NCI-H2081 (cell line): Measurements from ENCODE around the gene ZBTB49.
"Not testable (repeated sequence)": the region's sequence is repeated elsewhere in the genome, so short reads cannot be mapped to it uniquely, and the experiment has no call there.

Experiments
- DNase-seq, 2 experiments: peaks; one replicate each; lab custom pipeline; 2025; lab: John Stamatoyannopoulos, UW

Gene ZBTB49, protein sequence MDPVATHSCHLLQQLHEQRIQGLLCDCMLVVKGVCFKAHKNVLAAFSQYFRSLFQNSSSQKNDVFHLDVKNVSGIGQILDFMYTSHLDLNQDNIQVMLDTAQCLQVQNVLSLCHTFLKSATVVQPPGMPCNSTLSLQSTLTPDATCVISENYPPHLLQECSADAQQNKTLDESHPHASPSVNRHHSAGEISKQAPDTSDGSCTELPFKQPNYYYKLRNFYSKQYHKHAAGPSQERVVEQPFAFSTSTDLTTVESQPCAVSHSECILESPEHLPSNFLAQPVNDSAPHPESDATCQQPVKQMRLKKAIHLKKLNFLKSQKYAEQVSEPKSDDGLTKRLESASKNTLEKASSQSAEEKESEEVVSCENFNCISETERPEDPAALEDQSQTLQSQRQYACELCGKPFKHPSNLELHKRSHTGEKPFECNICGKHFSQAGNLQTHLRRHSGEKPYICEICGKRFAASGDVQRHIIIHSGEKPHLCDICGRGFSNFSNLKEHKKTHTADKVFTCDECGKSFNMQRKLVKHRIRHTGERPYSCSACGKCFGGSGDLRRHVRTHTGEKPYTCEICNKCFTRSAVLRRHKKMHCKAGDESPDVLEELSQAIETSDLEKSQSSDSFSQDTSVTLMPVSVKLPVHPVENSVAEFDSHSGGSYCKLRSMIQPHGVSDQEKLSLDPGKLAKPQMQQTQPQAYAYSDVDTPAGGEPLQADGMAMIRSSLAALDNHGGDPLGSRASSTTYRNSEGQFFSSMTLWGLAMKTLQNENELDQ

DNA sequence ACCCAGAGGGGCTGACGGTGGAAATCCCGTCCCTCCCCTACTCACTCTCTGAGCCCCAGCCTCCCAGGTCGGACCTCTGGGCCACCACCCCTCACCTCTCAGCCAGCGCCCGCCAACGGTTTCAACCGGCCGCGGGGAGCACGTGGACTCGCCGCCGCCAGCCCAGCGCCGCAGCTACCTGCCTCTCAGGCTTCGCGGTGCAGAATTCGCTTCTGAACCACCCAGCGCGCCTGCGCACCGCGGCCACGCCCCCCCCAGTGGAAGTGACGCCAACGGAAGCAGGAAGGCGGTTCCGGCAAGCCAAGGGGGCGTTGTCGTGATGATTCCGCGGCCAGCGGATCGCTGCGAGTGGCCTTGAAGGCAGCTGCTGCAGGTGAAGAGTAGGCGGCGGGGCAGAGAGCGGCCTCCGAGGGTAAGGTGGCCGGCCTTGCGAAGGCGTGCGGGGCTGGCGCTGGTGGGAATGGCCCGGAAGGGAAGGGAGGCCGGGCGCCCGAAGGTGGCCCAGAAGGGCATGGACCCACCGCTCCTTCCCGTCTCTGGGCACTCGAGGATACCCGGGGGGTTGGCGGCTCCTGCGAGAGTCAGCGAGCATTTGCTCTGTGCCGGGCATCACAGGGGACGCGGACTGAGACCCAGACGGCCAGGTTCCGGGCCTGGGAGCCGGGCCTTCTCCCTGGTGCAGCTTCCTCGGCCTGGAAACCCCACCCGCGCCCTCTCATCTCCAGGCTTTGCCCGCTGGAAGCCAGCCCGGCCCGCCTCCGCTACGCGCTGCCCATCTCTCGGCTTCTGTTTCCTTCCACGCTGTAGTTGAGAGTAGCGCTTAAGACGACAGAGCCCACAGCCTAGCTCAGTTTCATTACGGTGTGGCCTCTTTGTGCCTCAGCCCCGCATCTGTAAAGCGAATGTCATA lies at the start of gene ZBTB49, which contains the start of gene LYAR:
ZBTB49 (plus strand) TSS at position 311 of the 910 bp plus-strand sequence. CDS start 9,695 bp downstream, outside the sequence.
LYAR (minus strand) TSS at position 214 of the 910 bp plus-strand sequence. CDS start 6,412 bp downstream, outside the sequence.
- DNase-seq, result peak; percentile 91 to 93

DNA sequence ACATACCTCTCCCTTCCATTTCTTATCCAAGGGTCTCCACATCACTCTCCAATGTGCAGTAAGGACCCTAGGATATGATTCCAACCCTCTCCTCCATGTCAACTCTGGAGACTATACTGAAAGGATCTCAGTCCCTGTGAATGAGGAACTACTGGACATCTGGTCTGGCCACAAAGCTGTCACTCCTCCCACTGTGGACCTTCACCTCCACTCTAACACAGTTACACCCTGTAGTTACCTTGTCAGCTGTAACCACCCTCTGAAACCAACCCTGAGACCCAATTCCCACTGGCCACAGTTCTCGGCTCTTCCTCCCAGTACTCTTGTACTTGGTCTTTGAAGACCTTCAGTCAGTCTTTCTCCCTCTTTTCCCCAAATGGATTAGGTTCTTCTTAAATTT lies 44.9 kb upstream of the ZBTB49 start:
- no peak for DNase-seq

DNA sequence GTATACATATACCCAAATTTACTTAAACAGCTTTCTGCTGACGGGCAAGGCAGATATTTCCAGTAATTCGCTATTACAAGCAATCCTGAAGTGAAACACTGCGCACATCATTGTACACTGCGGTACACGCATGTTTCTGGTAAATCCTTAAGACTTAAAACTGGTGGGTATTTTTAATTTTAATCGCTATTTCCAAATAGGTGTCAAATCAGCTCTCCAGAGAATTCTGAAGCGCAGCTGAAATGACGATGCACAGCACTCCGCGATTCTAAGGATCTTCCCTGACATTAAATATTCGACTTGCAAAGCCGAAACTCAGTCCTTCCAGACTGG lies 42.4 kb upstream of the ZBTB49 start:
- DNase-seq, result no peak

- DNase-seq, result peak; percentile 88 to 95
These were observed 41.8 kb upstream of the ZBTB49 start, which contains the start of gene TMEM128 for GRCh38 chr4:4248029-4248884. TSS of gene TMEM128 (minus strand) at chr4:4248223. CDS start at chr4:4248202, 21 bp downstream.

DNA sequence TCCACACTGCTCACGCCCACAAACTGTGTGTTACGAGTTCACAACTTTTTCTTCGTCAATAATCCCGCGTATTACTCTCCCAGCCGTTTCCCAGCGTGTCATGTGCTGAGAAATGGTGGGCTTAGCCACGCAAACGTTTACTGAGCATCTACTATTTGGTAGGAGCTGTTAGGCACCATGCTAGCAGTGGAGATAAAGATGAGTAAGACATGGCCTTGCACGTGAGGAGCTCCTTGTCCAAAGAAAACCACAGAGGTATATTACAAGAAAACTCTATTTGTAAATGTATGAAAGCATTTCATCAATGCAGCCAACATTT lies 41.2 kb upstream of the ZBTB49 start:
- DNase-seq, result no peak

DNA sequence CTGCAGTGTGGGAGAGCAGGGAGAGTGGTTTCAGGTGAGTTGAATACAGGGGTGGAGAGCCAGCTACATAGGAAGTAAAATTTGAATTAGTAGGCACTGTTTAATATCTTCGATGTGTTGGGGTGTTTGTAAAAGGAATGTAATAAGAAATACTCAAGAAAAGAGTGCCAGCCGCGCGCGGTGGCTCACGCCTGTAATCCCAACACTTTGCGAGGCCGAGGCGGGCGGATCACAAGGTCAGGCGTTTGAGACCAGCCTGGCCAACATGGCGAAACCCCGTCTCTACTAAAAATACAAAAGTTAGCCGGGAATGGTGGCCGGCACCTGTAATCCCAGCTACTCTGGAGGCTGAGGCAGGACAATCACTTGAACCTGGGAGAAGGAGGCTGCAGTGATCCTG lies 40.7 kb upstream of the ZBTB49 start:
- DNase-seq, result not testable (repeated sequence)

- DNase-seq, result no peak
These were observed 40.2 kb upstream of the ZBTB49 start for GRCh38 chr4:4249866-4250265.

- DNase-seq, result no peak
These were observed 35.9 kb upstream of the ZBTB49 start for GRCh38 chr4:4254199-4254598.

DNA sequence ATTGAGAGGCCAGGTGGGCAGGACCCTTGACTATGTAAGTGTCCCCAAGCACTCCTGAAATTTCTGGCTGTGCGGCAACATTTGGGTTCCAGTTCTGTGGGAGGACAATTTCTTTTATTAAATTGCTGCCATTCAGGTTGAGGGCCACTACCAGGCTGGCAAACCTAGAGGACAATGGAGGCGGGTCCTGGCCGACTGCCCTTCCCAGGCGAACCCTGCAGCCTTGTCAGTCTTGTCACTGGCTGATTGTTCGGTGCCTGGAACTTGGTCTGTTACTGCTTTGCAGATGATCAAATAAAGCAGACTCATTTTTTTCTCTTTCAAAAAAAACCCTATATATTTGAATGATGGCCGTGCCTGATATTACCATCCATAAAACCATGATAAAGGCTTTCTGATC lies 35.4 kb upstream of the ZBTB49 start:
- DNase-seq, result no peak

GRCh38 chr4:4256799-4257198 lies 33.3 kb upstream of the ZBTB49 start:
- DNase-seq, result no peak

GRCh38 chr4:4257705-4258104 lies 32.3 kb upstream of the ZBTB49 start:
- DNase-seq, result not testable (repeated sequence)

GRCh38 chr4:4259484-4260100 lies 30.5 kb upstream of the ZBTB49 start:
- DNase-seq, result no peak

GRCh38 chr4:4260185-4260751 lies 29.8 kb upstream of the ZBTB49 start:
- peak in 1 of 2 experiments; percentile 34 for DNase-seq

DNA sequence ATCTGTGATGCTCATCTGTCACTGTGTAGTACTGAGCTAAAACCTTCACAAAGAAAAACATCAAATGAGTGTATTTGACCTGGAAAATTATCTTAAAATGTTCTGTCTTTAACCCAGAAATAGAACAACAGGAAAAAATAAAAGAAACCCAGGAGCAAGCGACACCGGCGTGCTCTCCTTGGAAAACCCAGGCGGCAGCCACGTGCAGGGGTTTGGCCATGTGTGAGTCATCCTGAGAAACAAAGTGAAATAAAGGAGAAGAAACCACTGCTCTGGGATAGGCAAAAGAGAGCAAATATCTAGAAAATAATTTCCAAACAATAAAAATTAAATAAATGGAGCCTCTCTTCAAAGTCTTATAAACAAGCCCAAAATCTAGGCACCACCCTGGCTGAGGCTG lies 22.1 kb upstream of the ZBTB49 start:
- DNase-seq, result no peak

GRCh38 chr4:4268776-4269175 lies 21.3 kb upstream of the ZBTB49 start:
- DNase-seq, result no peak

- no peak for DNase-seq
These were observed 20.7 kb upstream of the ZBTB49 start for GRCh38 chr4:4269331-4269731.

- DNase-seq, result no peak
These were observed 20.2 kb upstream of the ZBTB49 start for GRCh38 chr4:4269856-4270255.

DNA sequence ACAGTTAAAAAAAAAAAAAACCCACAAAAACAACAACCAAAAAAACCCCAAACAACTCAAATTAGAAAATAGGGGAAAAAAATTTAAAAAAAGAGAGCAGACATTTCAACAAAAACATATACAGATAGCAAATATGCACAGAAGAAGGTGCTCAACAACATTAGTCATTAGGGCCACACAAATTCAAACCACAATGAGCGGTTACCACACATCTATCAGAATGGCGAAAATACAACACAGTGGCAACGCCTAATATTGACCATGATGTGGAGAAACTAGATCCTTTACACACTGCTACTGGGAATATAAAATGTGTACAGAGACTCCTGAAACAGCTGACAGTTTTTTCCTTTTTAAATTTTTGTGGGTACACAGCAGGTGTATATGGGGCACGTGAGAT lies 19.5 kb upstream of the ZBTB49 start:
- DNase-seq, result no peak

- no peak for DNase-seq
These were observed 18.1 kb upstream of the ZBTB49 start for GRCh38 chr4:4271912-4272311.

DNA sequence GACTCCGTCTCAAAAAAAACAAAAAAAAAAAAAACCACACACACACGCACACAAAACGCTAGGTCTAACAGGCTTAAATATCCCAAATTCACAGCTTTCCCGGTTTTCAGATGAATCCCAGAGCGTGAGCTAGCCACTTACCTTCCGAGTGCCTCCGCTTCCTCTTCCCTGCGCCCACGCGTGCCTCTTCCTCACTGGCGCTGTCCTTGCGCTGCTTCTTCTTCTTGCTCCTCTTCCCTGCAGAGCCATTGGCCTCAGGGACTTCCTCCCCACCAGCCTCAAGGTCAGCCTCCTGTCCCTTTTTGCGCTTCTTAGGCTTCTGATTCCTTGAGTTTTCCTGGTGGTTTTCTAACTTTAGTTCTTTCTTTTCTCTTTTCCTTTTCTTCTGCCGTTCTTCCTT lies 15.8 kb upstream of the ZBTB49 start:
- no peak for DNase-seq
